Stimulated activated CD4-positive, alpha-beta T cell treated with anti-CD3 and anti-CD28 coated beads, Interleukin-1b, Interleukin-23, amount 100 ng/mL, for 1 hour (primary cell): Measurements from ENCODE around the gene RARRES1.

Experiments
- DNase-seq, 2 donors: peaks; one replicate each; pipeline ENCODE4 v3.0.0-alpha.2; 2020; ENCODE audit warnings: low read depth in 2 of 2

The RARRES1 gene

GRCh38 chr3:158731938-158732855, at the start of gene RARRES1:
Gene RARRES1, minus strand, starts transcription at chr3:158732457. Its CDS starts 42 bp downstream, at chr3:158732415.
- DNase-seq: no peak

- no peak for DNase-seq
Measured at GRCh38 chr3:158781849-158782248, 49.6 kb upstream of the RARRES1 start.

- no peak for DNase-seq
Measured at GRCh38 chr3:158781191-158781590, 48.9 kb upstream of the RARRES1 start.

- DNase-seq: no peak
Measured at GRCh38 chr3:158780766-158781165, 48.5 kb upstream of the RARRES1 start.

GRCh38 chr3:158777161-158777873, 45.1 kb upstream of the RARRES1 start:
- DNase-seq: no peak

- DNase-seq: no peak
Measured at GRCh38 chr3:158776531-158776930, 44.3 kb upstream of the RARRES1 start.

GRCh38 chr3:158775426-158776410, 43.5 kb upstream of the RARRES1 start:
- DNase-seq: no peak

GRCh38 chr3:158774965-158775364, 42.7 kb upstream of the RARRES1 start:
- no peak for DNase-seq

GRCh38 chr3:158773845-158774830, 41.9 kb upstream of the RARRES1 start:
- no peak for DNase-seq

GRCh38 chr3:158773166-158773565, 40.9 kb upstream of the RARRES1 start:
- no peak for DNase-seq

GRCh38 chr3:158771982-158772381, 39.7 kb upstream of the RARRES1 start:
- no peak for DNase-seq

GRCh38 chr3:158771577-158771976, 39.3 kb upstream of the RARRES1 start:
- DNase-seq: no peak

- no peak for DNase-seq
Measured at GRCh38 chr3:158770741-158771350, 38.6 kb upstream of the RARRES1 start.

- DNase-seq: no peak
Measured at GRCh38 chr3:158769952-158770740, 37.9 kb upstream of the RARRES1 start.

- no peak for DNase-seq
Measured at GRCh38 chr3:158769549-158769948, 37.3 kb upstream of the RARRES1 start.

GRCh38 chr3:158768881-158769543, 36.8 kb upstream of the RARRES1 start:
- no peak for DNase-seq

- DNase-seq: no peak
Measured at GRCh38 chr3:158768361-158768787, 36.1 kb upstream of the RARRES1 start.

GRCh38 chr3:158766364-158766763, 34.1 kb upstream of the RARRES1 start:
- DNase-seq: no peak
